Omental fat pad (tissue), 4 donors: ENCODE results near the gene TBL1Y. TPM values are rescaled to one million over a fixed set of nuclear protein-coding genes. Genes with fewer than 3 reads are reported as not detected.

Source experiments
- ATAC-seq: fragments of 150-250 bp; one replicate; pipeline ENCODE4 v1.9.1; 2016; ENCODE audit warnings: mild to moderate bottlenecking, moderate library complexity; ENCODE audit not compliant: low FRiP score
- DNase-seq: peaks from one replicate; pipeline ENCODE4 v3.0.0-alpha.2; 2019; ENCODE audit warnings: low spot score
- total RNA-seq, 4 donors: library from RNA; depleted of rRNA; stranded (reverse); fragments of >200 nt; gene quantifications; one replicate each; pipeline ENCODE4 v1.1.0, GENCODE V29; 2016
- TF ChIP-seq, protein P1 (sequence below), 3 donors: fragments of 450-650 bp; IDR thresholded peaks; one replicate each; pipeline ENCODE4 v1.5.1; 2016 to 2017; ENCODE audit warnings: antibody characterized with exemption in 3 of 3, mild to moderate bottlenecking in 3 of 3, moderate library complexity in 2 of 3

TBL1Y gene
- total RNA-seq, 4 donors from 2014 or later: 0.96 to 1.6 TPM; not detected in 2

DNA sequence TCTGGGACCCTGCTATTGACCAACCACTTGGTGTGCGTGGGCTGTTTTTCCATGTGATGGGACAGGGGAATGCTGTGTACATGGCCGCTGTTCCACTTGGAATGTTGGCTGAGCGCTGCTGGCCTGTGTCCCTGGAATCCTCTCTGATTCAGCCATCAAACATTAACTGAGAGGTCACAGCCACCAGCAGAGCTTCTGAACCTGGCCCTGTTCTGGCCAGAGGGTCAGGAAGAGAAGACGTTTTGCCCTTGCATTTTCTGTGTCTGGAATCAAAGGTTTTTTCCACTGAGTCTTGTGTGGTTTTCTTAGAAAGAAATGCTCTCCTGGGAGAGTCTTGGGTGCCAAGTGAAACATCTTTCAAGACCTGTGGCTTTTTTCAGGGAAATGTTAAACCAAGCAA, 85.5 kb downstream of the TBL1Y start:
- TF ChIP-seq, protein P1, sequence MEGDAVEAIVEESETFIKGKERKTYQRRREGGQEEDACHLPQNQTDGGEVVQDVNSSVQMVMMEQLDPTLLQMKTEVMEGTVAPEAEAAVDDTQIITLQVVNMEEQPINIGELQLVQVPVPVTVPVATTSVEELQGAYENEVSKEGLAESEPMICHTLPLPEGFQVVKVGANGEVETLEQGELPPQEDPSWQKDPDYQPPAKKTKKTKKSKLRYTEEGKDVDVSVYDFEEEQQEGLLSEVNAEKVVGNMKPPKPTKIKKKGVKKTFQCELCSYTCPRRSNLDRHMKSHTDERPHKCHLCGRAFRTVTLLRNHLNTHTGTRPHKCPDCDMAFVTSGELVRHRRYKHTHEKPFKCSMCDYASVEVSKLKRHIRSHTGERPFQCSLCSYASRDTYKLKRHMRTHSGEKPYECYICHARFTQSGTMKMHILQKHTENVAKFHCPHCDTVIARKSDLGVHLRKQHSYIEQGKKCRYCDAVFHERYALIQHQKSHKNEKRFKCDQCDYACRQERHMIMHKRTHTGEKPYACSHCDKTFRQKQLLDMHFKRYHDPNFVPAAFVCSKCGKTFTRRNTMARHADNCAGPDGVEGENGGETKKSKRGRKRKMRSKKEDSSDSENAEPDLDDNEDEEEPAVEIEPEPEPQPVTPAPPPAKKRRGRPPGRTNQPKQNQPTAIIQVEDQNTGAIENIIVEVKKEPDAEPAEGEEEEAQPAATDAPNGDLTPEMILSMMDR (IDR thresholded peaks at IDR 0.05): no peak
- ATAC-seq: no peak
- no peak for DNase-seq

DNA sequence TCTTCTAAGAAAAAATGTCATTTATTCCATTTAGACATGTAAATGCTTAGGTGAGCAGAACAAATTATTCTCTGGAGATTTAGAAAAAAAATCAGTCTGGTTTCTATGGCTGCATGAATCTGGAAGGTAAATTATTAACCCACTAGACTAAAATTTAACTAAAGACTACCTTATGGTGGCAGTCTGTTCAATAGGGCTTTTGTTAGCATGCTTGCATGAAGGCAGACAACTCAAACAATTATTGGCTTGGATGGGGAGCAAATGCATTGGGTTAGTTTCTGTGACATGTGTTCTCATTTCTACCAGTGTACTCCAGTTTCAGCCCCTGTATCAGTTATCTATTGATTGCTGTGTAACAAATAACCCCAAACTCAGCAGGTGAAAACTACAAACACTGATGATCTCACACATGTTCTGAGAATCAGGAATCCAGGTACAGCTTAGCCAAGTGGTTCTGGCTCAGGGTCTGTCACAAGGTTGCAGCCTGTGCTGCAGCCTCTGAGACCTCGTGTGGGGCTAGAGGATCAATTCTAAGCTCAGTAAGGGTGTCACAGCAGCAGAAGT, 87.1 kb downstream of the TBL1Y start:
- TF ChIP-seq, protein P1 (IDR thresholded peaks at IDR 0.05): no peak
- DNase-seq (no peak), ATAC-seq (no peak)

DNA sequence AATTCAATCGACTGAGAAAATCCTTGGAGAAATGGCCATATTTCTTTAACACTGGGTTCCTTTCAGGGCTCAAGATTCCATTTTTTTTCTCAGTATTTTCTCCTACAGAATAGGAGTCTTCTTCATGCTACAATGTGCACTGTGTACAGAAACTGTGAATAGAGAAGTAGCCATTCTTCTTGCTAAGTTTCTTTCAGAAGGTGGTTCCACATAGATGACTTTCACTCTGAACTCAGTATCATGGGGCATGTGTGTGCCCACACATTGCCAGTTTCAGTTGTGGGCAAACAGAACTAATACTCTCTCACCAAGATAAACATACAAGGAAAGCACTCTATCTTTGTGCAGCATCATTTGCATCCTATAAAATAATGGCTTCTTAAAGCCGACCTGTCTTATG, 89.4 kb downstream of the TBL1Y start:
- TF ChIP-seq, protein P1 (IDR thresholded peaks at IDR 0.05): no peak
- ATAC-seq (no peak), DNase-seq (no peak)

DNA sequence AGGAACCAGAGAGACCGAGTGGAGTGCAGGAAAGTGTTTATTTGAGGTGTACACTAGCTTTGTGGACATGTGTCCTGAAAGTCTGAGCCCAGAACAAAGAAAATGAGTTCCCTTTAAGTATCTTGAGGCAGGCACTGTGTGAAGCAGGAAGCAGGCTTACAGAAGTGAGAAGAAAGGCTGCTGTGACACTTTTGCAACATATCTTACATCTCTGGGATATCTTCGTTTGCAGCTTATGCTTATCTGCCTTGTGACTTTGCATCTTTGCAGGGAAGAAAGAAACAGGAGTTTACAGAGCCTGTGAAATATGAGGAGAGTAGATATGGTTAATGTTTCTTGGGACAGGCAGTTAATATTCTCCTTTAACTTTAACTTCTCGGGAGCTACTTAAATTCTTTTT, 92.1 kb downstream of the TBL1Y start:
- ATAC-seq (no peak), DNase-seq (no peak)
- TF ChIP-seq, protein P1 (IDR thresholded peaks at IDR 0.05): no peak

DNA sequence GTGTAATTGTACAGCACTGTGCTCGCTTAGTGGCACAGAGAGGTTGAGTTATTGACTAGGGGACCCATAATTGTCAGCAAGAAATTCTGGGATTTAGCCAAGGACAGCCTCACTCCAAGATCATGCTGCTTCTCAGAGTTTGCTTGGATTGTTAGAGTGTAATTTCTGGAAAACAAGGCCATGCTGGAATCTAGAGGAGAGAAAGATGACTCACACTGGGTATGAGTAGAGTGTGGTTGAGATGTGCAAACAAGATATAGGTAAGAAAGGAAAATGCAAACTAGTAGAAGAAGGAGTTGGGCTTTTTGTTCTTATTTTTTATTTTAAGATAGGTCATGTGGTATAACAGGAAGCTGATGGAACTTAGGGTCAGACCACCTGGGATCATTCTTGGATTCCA, 97.4 kb downstream of the TBL1Y start:
- DNase-seq (no peak), ATAC-seq (no peak)
- TF ChIP-seq, protein P1 (IDR thresholded peaks at IDR 0.05): no peak

DNA sequence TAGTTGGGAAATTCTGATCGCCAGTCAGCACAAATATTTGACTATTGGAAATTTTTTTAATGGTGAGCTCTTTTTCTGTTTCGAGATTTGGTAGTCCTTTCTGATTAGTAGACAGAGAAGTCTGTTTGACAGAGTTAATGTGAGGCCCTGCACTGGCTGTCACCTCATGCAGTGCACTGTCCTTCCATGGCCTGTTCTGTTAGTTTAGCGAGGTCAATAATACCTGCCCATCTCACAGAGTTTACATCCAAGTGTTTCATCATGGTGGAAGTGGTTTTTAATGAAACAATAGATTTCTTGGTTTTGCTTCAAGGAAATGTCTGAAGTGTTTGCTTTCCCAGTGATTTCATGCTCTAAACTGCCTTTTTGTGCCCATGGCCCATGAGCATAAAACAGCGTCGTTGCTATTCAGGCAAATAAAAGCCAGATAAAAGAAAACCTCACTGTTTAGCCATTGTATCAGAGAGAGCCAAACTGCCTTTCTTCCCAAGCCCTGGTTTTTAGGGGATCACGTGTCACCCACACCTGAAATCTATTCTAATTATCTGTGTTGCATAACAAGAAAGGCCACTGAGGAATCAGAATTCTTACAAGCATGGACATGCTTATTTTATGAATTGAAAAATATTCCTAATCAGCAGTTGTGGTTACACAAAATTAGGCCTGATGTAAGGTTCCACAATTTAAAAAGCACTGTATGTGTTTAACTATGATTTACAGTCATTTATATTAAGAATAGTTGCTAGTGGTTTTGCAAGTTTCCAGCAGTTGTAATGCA, 98.3 kb downstream of the TBL1Y start:
- TF ChIP-seq, protein P1 (IDR thresholded peaks at IDR 0.05): no peak
- DNase-seq (no peak), ATAC-seq (no peak)

DNA sequence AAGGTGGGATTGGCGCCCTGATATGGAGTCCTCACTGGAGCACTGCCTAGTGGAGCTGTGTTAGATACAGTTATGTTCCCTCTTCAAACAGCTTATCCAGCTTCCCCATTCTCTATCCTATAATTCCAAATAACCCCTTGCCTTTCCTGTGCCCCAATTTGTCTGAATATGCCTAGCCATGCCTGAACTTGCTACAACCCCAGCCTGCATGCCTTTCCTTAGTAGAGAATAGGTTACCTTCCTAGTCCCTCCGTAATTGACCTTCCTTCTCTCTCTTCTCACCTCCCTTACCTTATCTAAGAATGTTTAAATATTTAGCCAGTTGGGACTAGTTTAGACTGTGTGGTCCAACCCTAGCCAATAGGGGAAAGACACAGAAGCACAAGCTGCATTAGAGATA, 102.6 kb downstream of the TBL1Y start:
- ATAC-seq (no peak), DNase-seq (no peak)
- TF ChIP-seq, protein P1 (IDR thresholded peaks at IDR 0.05): no peak
